GM23338 (cell line): Measurements from ENCODE around the gene ZNF445. TPM values are rescaled to one million over a fixed set of nuclear protein-coding genes. Genes with fewer than 3 reads are reported as not detected.
"Not testable (repeated sequence)": the region's sequence is repeated elsewhere in the genome, so short reads cannot be mapped to it uniquely, and the experiment has no call there.

ENCODE experiments used
- ATAC-seq: fragments of 200-7000 bp; cut with Tn5 transposase; 3 replicates; pipeline ENCODE4 v1.9.1; 2020
- DNase-seq: peaks from one replicate; pipeline ENCODE4 v3.0.0-alpha.2; 2015; ENCODE audit warnings: low spot score
- H2AFZ ChIP-seq: fragments of 200-600 bp; sonication (generic); 2 replicates; pipeline ENCODE4 v1.8.0; 2016; ENCODE audit warnings: antibody characterized with exemption, mild to moderate bottlenecking, moderate library complexity
- H3F3A ChIP-seq: fragments of 200-600 bp; sonication (generic); replicated peaks from 2 replicates; pipeline ENCODE4 v1.8.0; 2017; ENCODE audit warnings: antibody characterized with exemption, mixed run types, low read depth
- H3K27ac ChIP-seq: fragments of 200-600 bp; sonication (generic); 2 replicates; pipeline ENCODE4 v1.6.1; 2016; ENCODE audit warnings: low read depth
- H3K27me3 ChIP-seq: fragments of 200-600 bp; sonication (generic); 2 replicates; pipeline ENCODE4 v1.8.0; 2016; ENCODE audit warnings: mild to moderate bottlenecking, mixed run types, moderate library complexity; ENCODE audit not compliant: insufficient read depth
- H3K36me3 ChIP-seq: fragments of 200-600 bp; sonication (generic); 2 replicates; pipeline ENCODE4 v1.8.0; 2016; ENCODE audit warnings: mild to moderate bottlenecking; ENCODE audit not compliant: insufficient read depth
- H3K4me1 ChIP-seq: fragments of 200-600 bp; sonication (generic); 2 replicates; pipeline ENCODE4 v1.8.0; 2016; ENCODE audit warnings: mild to moderate bottlenecking, moderate library complexity; ENCODE audit not compliant: insufficient read depth
- H3K4me2 ChIP-seq: fragments of 200-600 bp; sonication (generic); 2 replicates; pipeline ENCODE4 v1.7.1; 2017; ENCODE audit warnings: mixed run types
- H3K4me3 ChIP-seq: fragments of 200-600 bp; sonication (generic); 2 replicates; pipeline ENCODE4 v1.6.1; 2016; ENCODE audit warnings: mixed run types
- H3K79me2 ChIP-seq: fragments of 200-600 bp; sonication (generic); replicated peaks from 2 replicates; pipeline ENCODE4 v1.8.0; 2017; ENCODE audit warnings: mild to moderate bottlenecking; ENCODE audit not compliant: insufficient read depth
- H3K9me2 ChIP-seq: fragments of 200-600 bp; sonication (generic); 2 replicates; pipeline ENCODE4 v1.8.0; 2017; ENCODE audit not compliant: insufficient read depth
- H4K20me1 ChIP-seq: fragments of 200-600 bp; sonication (generic); replicated peaks from 2 replicates; pipeline ENCODE4 v1.8.0; 2017; ENCODE audit warnings: mild to moderate bottlenecking; ENCODE audit not compliant: insufficient read depth
- H3K27ac Mint-ChIP-seq: 2 replicates; pipeline ENCODE4 v1.8.0; 2020; ENCODE audit warnings: inconsistent platforms, mild to moderate bottlenecking, moderate library complexity, mixed read lengths
- H3K27me3 Mint-ChIP-seq: 3 replicates; pipeline ENCODE4 v1.8.0; 2022; ENCODE audit warnings: low read depth, mild to moderate bottlenecking, moderate library complexity, mixed read lengths, inconsistent platforms; ENCODE audit not compliant: insufficient read depth, poor library complexity
- H3K36me3 Mint-ChIP-seq: 3 replicates; pipeline ENCODE4 v1.8.0; 2021; ENCODE audit warnings: low read depth, mild to moderate bottlenecking, inconsistent platforms, moderate library complexity, mixed read lengths
- H3K4me1 Mint-ChIP-seq: 3 replicates; pipeline ENCODE4 v1.8.0; 2020; ENCODE audit warnings: mild to moderate bottlenecking, inconsistent platforms, mixed read lengths
- H3K4me3 Mint-ChIP-seq: 3 replicates; pipeline ENCODE4 v1.8.0; 2021; ENCODE audit warnings: moderate library complexity, mild to moderate bottlenecking, inconsistent platforms, mixed read lengths
- H3K9me3 Mint-ChIP-seq: 3 replicates; pipeline ENCODE4 v1.8.0; 2020; ENCODE audit warnings: moderate library complexity, mild to moderate bottlenecking, inconsistent platforms, mixed read lengths
- EZH2 ChIP-seq: fragments of 200-600 bp; sonication (generic); IDR thresholded peaks from one replicate; pipeline ENCODE4 v1.8.0; 2017; ENCODE audit warnings: antibody characterized with exemption, mild to moderate bottlenecking, low read depth; ENCODE audit not compliant: unreplicated experiment
- ZNF331 ChIP-seq: fragments of 250-450 bp; sonication (Bioruptor Pico); IDR thresholded peaks from 2 replicates; pipeline ENCODE4 v1.5.0; 2020; ENCODE audit warnings: low read depth, mild to moderate bottlenecking, moderate library complexity
- polyA plus RNA-seq: library from polyadenylated mRNA; unstranded; fragments of >200 nt; fragmentation: Nextera tagmentation; extraction: Ambion mirVana; gene quantifications from 2 replicates; pipeline ENCODE4 v1.2.1, GENCODE V29; 2016
- total RNA-seq: library from RNA; depleted of rRNA; stranded (reverse); fragments of >200 nt; shearing (Covaris generic); gene quantifications from 2 replicates; pipeline ENCODE4 v1.2.3, GENCODE V29; 2014
- TF ChIP-seq, protein P1 (sequence below): fragments of 250-450 bp; sonication (Bioruptor Pico); IDR thresholded peaks from 2 replicates; pipeline ENCODE4 v1.5.0; 2020; ENCODE audit warnings: mild to moderate bottlenecking, moderate library complexity
- TF ChIP-seq, protein P2 (sequence below), 2 experiments: fragments of 200-600 bp in 1 of 2; sonication (generic) in 1 of 2; conservative IDR thresholded peaks; 2 replicates each; pipeline versions ENCODE4 v1.5.1 to v1.6.1; 2016 to 2017; ENCODE audit warnings: antibody characterized with exemption in 2 of 2, low read depth in 2 of 2, mild to moderate bottlenecking in 2 of 2, moderate library complexity in 1 of 2

ZNF445 gene
- total and polyA plus RNA-seq, 2 experiments from 2014 or later = 2.7 to 16.6 TPM

DNA sequence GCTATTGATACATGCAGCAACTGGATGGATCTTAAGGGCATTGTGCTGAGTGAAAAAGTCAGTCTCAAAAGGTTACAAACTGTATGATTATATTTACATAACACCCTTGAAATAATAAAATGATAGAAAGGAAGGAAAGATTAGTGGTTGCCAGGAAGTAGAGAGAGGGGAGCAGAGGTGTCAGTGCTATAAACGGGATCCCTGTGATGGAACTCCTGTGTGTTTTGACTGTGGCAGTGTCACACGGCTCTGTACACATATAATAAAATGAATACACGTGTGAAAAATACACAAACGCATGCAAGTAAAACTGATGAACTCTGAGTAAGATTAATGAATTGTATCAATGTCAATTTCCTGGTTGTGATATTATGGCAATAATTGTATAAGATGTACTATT, 78.6 kb downstream of the ZNF445 start (continued):
- TF ChIP-seq, protein P1, sequence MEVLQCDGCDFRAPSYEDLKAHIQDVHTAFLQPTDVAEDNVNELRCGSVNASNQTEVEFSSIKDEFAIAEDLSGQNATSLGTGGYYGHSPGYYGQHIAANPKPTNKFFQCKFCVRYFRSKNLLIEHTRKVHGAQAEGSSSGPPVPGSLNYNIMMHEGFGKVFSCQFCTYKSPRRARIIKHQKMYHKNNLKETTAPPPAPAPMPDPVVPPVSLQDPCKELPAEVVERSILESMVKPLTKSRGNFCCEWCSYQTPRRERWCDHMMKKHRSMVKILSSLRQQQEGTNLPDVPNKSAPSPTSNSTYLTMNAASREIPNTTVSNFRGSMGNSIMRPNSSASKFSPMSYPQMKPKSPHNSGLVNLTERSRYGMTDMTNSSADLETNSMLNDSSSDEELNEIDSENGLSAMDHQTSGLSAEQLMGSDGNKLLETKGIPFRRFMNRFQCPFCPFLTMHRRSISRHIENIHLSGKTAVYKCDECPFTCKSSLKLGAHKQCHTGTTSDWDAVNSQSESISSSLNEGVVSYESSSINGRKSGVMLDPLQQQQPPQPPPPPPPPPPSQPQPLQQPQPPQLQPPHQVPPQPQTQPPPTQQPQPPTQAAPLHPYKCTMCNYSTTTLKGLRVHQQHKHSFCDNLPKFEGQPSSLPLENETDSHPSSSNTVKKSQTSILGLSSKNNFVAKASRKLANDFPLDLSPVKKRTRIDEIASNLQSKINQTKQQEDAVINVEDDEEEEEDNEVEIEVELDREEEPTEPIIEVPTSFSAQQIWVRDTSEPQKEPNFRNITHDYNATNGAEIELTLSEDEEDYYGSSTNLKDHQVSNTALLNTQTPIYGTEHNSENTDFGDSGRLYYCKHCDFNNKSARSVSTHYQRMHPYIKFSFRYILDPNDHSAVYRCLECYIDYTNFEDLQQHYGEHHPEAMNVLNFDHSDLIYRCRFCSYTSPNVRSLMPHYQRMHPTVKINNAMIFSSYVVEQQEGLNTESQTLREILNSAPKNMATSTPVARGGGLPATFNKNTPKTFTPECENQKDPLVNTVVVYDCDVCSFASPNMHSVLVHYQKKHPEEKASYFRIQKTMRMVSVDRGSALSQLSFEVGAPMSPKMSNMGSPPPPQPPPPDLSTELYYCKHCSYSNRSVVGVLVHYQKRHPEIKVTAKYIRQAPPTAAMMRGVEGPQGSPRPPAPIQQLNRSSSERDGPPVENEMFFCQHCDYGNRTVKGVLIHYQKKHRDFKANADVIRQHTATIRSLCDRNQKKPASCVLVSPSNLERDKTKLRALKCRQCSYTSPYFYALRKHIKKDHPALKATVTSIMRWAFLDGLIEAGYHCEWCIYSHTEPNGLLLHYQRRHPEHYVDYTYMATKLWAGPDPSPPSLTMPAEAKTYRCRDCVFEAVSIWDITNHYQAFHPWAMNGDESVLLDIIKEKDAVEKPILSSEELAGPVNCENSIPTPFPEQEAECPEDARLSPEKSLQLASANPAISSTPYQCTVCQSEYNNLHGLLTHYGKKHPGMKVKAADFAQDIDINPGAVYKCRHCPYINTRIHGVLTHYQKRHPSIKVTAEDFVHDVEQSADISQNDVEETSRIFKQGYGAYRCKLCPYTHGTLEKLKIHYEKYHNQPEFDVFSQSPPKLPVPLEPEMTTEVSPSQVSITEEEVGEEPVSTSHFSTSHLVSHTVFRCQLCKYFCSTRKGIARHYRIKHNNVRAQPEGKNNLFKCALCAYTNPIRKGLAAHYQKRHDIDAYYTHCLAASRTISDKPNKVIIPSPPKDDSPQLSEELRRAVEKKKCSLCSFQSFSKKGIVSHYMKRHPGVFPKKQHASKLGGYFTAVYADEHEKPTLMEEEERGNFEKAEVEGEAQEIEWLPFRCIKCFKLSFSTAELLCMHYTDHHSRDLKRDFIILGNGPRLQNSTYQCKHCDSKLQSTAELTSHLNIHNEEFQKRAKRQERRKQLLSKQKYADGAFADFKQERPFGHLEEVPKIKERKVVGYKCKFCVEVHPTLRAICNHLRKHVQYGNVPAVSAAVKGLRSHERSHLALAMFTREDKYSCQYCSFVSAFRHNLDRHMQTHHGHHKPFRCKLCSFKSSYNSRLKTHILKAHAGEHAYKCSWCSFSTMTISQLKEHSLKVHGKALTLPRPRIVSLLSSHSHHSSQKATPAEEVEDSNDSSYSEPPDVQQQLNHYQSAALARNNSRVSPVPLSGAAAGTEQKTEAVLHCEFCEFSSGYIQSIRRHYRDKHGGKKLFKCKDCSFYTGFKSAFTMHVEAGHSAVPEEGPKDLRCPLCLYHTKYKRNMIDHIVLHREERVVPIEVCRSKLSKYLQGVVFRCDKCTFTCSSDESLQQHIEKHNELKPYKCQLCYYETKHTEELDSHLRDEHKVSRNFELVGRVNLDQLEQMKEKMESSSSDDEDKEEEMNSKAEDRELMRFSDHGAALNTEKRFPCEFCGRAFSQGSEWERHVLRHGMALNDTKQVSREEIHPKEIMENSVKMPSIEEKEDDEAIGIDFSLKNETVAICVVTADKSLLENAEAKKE (CRISPR knock-in tag) = no peak
- TF ChIP-seq EZH2 = no peak
- TF ChIP-seq, protein P2, sequence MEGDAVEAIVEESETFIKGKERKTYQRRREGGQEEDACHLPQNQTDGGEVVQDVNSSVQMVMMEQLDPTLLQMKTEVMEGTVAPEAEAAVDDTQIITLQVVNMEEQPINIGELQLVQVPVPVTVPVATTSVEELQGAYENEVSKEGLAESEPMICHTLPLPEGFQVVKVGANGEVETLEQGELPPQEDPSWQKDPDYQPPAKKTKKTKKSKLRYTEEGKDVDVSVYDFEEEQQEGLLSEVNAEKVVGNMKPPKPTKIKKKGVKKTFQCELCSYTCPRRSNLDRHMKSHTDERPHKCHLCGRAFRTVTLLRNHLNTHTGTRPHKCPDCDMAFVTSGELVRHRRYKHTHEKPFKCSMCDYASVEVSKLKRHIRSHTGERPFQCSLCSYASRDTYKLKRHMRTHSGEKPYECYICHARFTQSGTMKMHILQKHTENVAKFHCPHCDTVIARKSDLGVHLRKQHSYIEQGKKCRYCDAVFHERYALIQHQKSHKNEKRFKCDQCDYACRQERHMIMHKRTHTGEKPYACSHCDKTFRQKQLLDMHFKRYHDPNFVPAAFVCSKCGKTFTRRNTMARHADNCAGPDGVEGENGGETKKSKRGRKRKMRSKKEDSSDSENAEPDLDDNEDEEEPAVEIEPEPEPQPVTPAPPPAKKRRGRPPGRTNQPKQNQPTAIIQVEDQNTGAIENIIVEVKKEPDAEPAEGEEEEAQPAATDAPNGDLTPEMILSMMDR (conservative IDR thresholded peaks at IDR 0.05; ENCODE audit: low read depth in 2 of 2) = no peak
- TF ChIP-seq ZNF331 = no peak

DNA sequence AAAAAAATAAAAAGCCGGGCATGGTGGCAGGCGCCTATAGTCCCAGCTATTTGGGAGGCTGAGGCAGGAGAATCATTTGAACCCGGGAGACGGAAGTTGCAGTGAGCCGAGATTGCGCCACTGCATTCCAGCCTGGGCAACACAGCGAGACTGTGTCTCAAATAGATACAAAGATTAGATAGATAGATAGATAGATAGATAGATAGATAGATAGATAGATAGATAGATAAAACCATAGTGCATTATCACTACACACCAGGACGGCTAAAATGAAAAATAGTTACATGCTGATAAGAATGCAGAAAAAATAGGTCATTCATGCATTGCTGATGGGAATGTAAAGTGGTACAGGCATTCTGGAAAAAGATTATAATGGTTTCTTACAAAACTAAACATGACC, 79.2 kb downstream of the ZNF445 start:
- H3K4me1 ChIP-seq, H3K9me3 Mint-ChIP-seq, H3K27me3 Mint-ChIP-seq, ATAC-seq, H3K79me2 ChIP-seq, H3K36me3 Mint-ChIP-seq, H2AFZ ChIP-seq, H3K4me3 ChIP-seq, H4K20me1 ChIP-seq, H3F3A ChIP-seq, H3K9me2 ChIP-seq, H3K4me2 ChIP-seq, H3K4me1 Mint-ChIP-seq, H3K4me3 Mint-ChIP-seq, H3K36me3 ChIP-seq, H3K27ac ChIP-seq, DNase-seq, H3K27me3 ChIP-seq, H3K27ac Mint-ChIP-seq: not testable (repeated sequence)
